MCF 10A (cell line): ENCODE results near the gene RGS10. TPM values are rescaled to one million over a fixed set of nuclear protein-coding genes. Genes with fewer than 3 reads are reported as not detected.
"Not testable (repeated sequence)": the region's sequence is repeated elsewhere in the genome, so short reads cannot be mapped to it uniquely, and the experiment has no call there.

Experiments used
- BruUV-seq: library from RNA; stranded (reverse); fragments of 400-500 nt; replicated peaks from 2 replicates; lab custom pipeline; 2021; lab: Mats Ljungman, UMichigan
- CTCF ChIA-PET: fragments of 300-600 bp; sonication (Branson Sonifier 250); formaldehyde crosslinking; extraction: SDS; loops from one replicate; lab custom pipeline; 2021; ENCODE audit warnings: antibody characterized with exemption, inconsistent platforms; lab: Yijun Ruan, JAX
- POLR2A ChIA-PET: fragments of 300-600, 350-650 bp; sonication (Branson Sonifier 250); formaldehyde crosslinking; extraction: SDS; loops from one replicate; lab custom pipeline; 2020; ENCODE audit warnings: antibody characterized with exemption, inconsistent platforms; lab: Yijun Ruan, JAX
- DNase-seq: peaks from one replicate; pipeline ENCODE4 v3.0.0-alpha.2; 2018; ENCODE audit not compliant: unreplicated experiment
- H3K27ac Mint-ChIP-seq: one replicate; pipeline ENCODE4 v1.8.0; 2022; ENCODE audit warnings: mild to moderate bottlenecking, low read depth, mixed read lengths; ENCODE audit not compliant: unreplicated experiment
- H3K27me3 Mint-ChIP-seq: one replicate; pipeline ENCODE4 v1.8.0; 2022; ENCODE audit warnings: mixed read lengths; ENCODE audit not compliant: insufficient read depth, unreplicated experiment
- H3K36me3 Mint-ChIP-seq: one replicate; pipeline ENCODE4 v1.8.0; 2022; ENCODE audit warnings: mild to moderate bottlenecking, moderate library complexity, mixed read lengths; ENCODE audit not compliant: insufficient read depth, unreplicated experiment
- H3K4me1 Mint-ChIP-seq: one replicate; pipeline ENCODE4 v1.8.0; 2022; ENCODE audit warnings: mixed read lengths; ENCODE audit not compliant: insufficient read depth, unreplicated experiment
- H3K4me3 Mint-ChIP-seq: one replicate; pipeline ENCODE4 v1.8.0; 2022; ENCODE audit warnings: mild to moderate bottlenecking, moderate library complexity, mixed read lengths; ENCODE audit not compliant: unreplicated experiment
- H3K9me3 Mint-ChIP-seq: one replicate; pipeline ENCODE4 v1.8.0; 2022; ENCODE audit warnings: mixed read lengths; ENCODE audit not compliant: unreplicated experiment
- CTCF ChIP-seq: fragments of 200-600 bp; IDR thresholded peaks from one replicate; pipeline ENCODE4 v1.8.0; 2022; ENCODE audit warnings: antibody characterized with exemption, mild to moderate bottlenecking; ENCODE audit not compliant: unreplicated experiment
- intact Hi-C: fragments of 100-400 bp; cut with micrococcal nuclease; formaldehyde crosslinking; loops from 2 replicates; pipeline ENCODE4 v1.14.1; 2022
- total RNA-seq: library from RNA; stranded (reverse); gene quantifications from 2 replicates; pipeline ENCODE4 v1.2.3, GENCODE V29; 2022

RGS10 gene
- total RNA-seq, 1 experiment from 2014 or later = 26.0 TPM

- Mint-ChIP-seq H3K27me3 (peaks cover 57% of the 10 kb centered on the region), H3K27ac (no peak overlapping the region), H3K36me3 (no peaks in the 10 kb centered on the region), H3K4me1 (no peaks in the 10 kb centered on the region), H3K9me3 (no peaks in the 10 kb centered on the region), H3K4me3 (no peak overlapping the region)
- intact Hi-C loops = no loop called here
- ChIA-PET CTCF (no interaction called here), POLR2A (no interaction called here)
- DNase-seq = no peak
- no TSS peak for BruUV-seq
- no peak for TF ChIP-seq CTCF
Observed at GRCh38 chr10:119468542-119469324, 73.8 kb downstream of the RGS10 start.

- intact Hi-C loops = no loop called here
- Mint-ChIP-seq H3K4me1 (no peaks in the 10 kb centered on the region), H3K27me3 (peaks cover 54% of the 10 kb centered on the region), H3K4me3 (no peak overlapping the region), H3K9me3 (no peaks in the 10 kb centered on the region), H3K36me3 (no peaks in the 10 kb centered on the region), H3K27ac (no peak overlapping the region)
- peak; percentile 23 for DNase-seq
- ChIA-PET CTCF (no interaction called here), POLR2A (no interaction called here)
- BruUV-seq = no TSS peak
- no peak for TF ChIP-seq CTCF
Observed at GRCh38 chr10:119466655-119467054, 75.9 kb downstream of the RGS10 start.

GRCh38 chr10:119466076-119466475 lies 76.4 kb downstream of the RGS10 start:
- Mint-ChIP-seq H3K27me3 (peaks cover 48% of the 10 kb centered on the region), H3K27ac (no peak overlapping the region), H3K4me1 (no peaks in the 10 kb centered on the region), H3K36me3 (no peaks in the 10 kb centered on the region), H3K4me3 (no peak overlapping the region), H3K9me3 (no peaks in the 10 kb centered on the region)
- intact Hi-C loops = no loop called here
- no peak for DNase-seq
- TF ChIP-seq CTCF = no peak
- ChIA-PET CTCF (interaction anchor here (1.0 kb wide), 1 partner anchor 12 kb away, joined by 3 read pairs; no protein-coding TSS in a partner anchor), POLR2A (no interaction called here)
- no TSS peak for BruUV-seq

- no peak for DNase-seq
- intact Hi-C loops = no loop called here
- H3K27me3 Mint-ChIP-seq = peaks cover 38% of the 10 kb centered on the region
- no peak overlapping the region for H3K4me3 Mint-ChIP-seq
- H3K36me3 Mint-ChIP-seq = no peaks in the 10 kb centered on the region
- CTCF ChIA-PET = interaction anchor here (1.0 kb wide), 1 partner anchor 11 kb away, joined by 3 read pairs; no protein-coding TSS in a partner anchor
- no peak overlapping the region for H3K27ac Mint-ChIP-seq
- TF ChIP-seq CTCF = no peak
- no peaks in the 10 kb centered on the region for H3K4me1 Mint-ChIP-seq
- POLR2A ChIA-PET = no interaction called here
- BruUV-seq = no TSS peak
- no peaks in the 10 kb centered on the region for H3K9me3 Mint-ChIP-seq
Observed at GRCh38 chr10:119465085-119465484, 77.4 kb downstream of the RGS10 start.

- H3K36me3 Mint-ChIP-seq, H3K4me1 Mint-ChIP-seq, intact Hi-C loops, H3K4me3 Mint-ChIP-seq, H3K27ac Mint-ChIP-seq, H3K9me3 Mint-ChIP-seq, POLR2A ChIA-PET, BruUV-seq, DNase-seq: not testable (repeated sequence)
- CTCF ChIA-PET = interaction anchor here (0.7 to 1.2 kb wide), 2 partner anchors 17 to 438 kb away, joined by 3 to 4 read pairs; no protein-coding TSS in a partner anchor
- peaks cover 34% of the 10 kb centered on the region for H3K27me3 Mint-ChIP-seq
Observed at GRCh38 chr10:119463195-119463594, 79.3 kb downstream of the RGS10 start.
